Lung (tissue), 12 donors: ENCODE measurements around the gene UGCG. TPM values are rescaled to one million over a fixed set of nuclear protein-coding genes. Genes with fewer than 3 reads are reported as not detected.

ENCODE experiments used
- ATAC-seq: fragments of 200-7000 bp; cut with Tn5 transposase; one replicate; pipeline ENCODE4 v1.9.1; 2020; ENCODE audit warnings: moderate number of reproducible peaks; ENCODE audit not compliant: insufficient read depth, low FRiP score
- DNase-seq, 3 donors: peaks; one replicate each; pipeline ENCODE4 v3.0.0-alpha.2; 2013 to 2017
- H3K27ac ChIP-seq, 2 donors: one replicate each; pipeline ENCODE4 v1.5.1; 2013; ENCODE audit warnings: mild to moderate bottlenecking in 2 of 2, moderate library complexity in 2 of 2, control low read depth in 1 of 2, inconsistent platforms in 1 of 2, low read depth in 1 of 2, low read length in 1 of 2
- H3K27me3 ChIP-seq, 3 donors: one replicate each; pipeline ENCODE4 v1.5.1; 2013; ENCODE audit warnings: low read length in 2 of 3; ENCODE audit not compliant: control insufficient read depth in 3 of 3, insufficient read depth in 3 of 3
- H3K36me3 ChIP-seq, 4 donors: one replicate each; pipeline ENCODE4 v1.5.1; 2013; ENCODE audit warnings: low read length in 4 of 4, mild to moderate bottlenecking in 1 of 4, moderate library complexity in 1 of 4; ENCODE audit not compliant: control insufficient read depth in 4 of 4, insufficient read depth in 4 of 4
- H3K4me1 ChIP-seq, 5 donors: one replicate each; pipeline ENCODE4 v1.5.1; 2013; ENCODE audit warnings: low read length in 5 of 5, mild to moderate bottlenecking in 2 of 5, moderate library complexity in 1 of 5; ENCODE audit not compliant: control insufficient read depth in 5 of 5, insufficient read depth in 5 of 5
- H3K4me3 ChIP-seq: one replicate; pipeline ENCODE4 v1.5.1; 2013; ENCODE audit warnings: mild to moderate bottlenecking, control low read depth, moderate library complexity
- H3K9ac ChIP-seq, 2 donors: one replicate each; pipeline ENCODE4 v1.5.1; 2013; ENCODE audit warnings: low read length in 2 of 2, control low read depth in 1 of 2; ENCODE audit not compliant: insufficient read depth in 1 of 2
- H3K9me3 ChIP-seq, 4 donors: one replicate each; pipeline ENCODE4 v1.5.1; 2013; ENCODE audit warnings: low read length in 3 of 4, mild to moderate bottlenecking in 1 of 4, moderate library complexity in 1 of 4; ENCODE audit not compliant: control insufficient read depth in 4 of 4, insufficient read depth in 3 of 4
- CTCF ChIP-seq: IDR thresholded peaks from 2 replicates; pipeline ENCODE4 v1.5.1; 2012; ENCODE audit warnings: mild to moderate bottlenecking; ENCODE audit errors: control extremely low read depth, extremely low read depth
- WGBS, 2 donors: extraction: QIAGEN DNeasy Blood & Tissue Kit; methylation state at CpG; one replicate each; pipeline ENCODE4 v1.1.7; 2013; 5-methylcytosine and 5-hydroxymethylcytosine counted together
- polyA plus RNA-seq, 2 donors: library from polyadenylated mRNA; stranded (reverse); fragments of 200-250 nt; gene quantifications; one replicate each; pipeline ENCODE4 v1.2.1, GENCODE V29; 2013
- total RNA-seq, 2 donors: library from RNA; depleted of rRNA in 1 of 2; stranded (reverse); fragments of >200 nt in 1 of 2; gene quantifications; one replicate each; pipeline ENCODE4 v1.2.1, GENCODE V29; 2014 to 2021
- donor health status: control.
- donor health status: control.
- donor health status: Bipolar disorder and iron deficiency.
- donor health status: healthy.
- donor health status: DM: yes; HTN: yes; CAD: no.

UGCG gene
- total and polyA plus RNA-seq, 4 donors = 32.2 to 157 (median 37.5) TPM

- TF ChIP-seq CTCF = no peak
- H3K4me1 ChIP-seq = peaks cover 0 to 2% (median 0%) of the 10 kb centered on the region in 5 donors
Measured at GRCh38 chr9:111965566-111966019, 69.0 kb downstream of the UGCG start.

GRCh38 chr9:111966124-111966723 lies 69.6 kb downstream of the UGCG start:
- H3K4me1 ChIP-seq = peaks cover 0 to 2% (median 0%) of the 10 kb centered on the region in 5 donors
- H3K27me3 ChIP-seq = no peaks in the 10 kb centered on the region
- no peaks in the 10 kb centered on the region for H3K9me3 ChIP-seq
- no peak for DNase-seq
- no peak overlapping the region for H3K4me3 ChIP-seq
- no peak overlapping the region for H3K27ac ChIP-seq
- H3K36me3 ChIP-seq = no peaks in the 10 kb centered on the region
- TF ChIP-seq CTCF = no peak
- H3K9ac ChIP-seq = no peak overlapping the region
- no peak for ATAC-seq
- 97 to 98% methylated on average over 15 of the region's 15 CpGs for WGBS, 2 donors

More at GRCh38 chr9:111965566-111966019, 69.0 kb downstream of the UGCG start:
- Histone ChIP-seq H3K9me3 (no peaks in the 10 kb centered on the region), H3K27me3 (no peaks in the 10 kb centered on the region), H3K27ac (no peak overlapping the region), H3K36me3 (no peaks in the 10 kb centered on the region), H3K4me3 (no peak overlapping the region), H3K9ac (no peak overlapping the region)
- DNase-seq = peak in 1 of 3 donors; percentile 26
- ATAC-seq = peak; percentile 58
- 76 to 79% methylated on average over 5 of the region's 5 CpGs for whole genome bisulfite sequencing, 2 donors

- Histone ChIP-seq H3K4me3 (no peak overlapping the region), H3K9ac (no peak overlapping the region), H3K36me3 (no peaks in the 10 kb centered on the region), H3K27me3 (no peaks in the 10 kb centered on the region), H3K27ac (no peak overlapping the region), H3K4me1 (peaks cover 0 to 2% (median 0%) of the 10 kb centered on the region in 5 donors), H3K9me3 (no peaks in the 10 kb centered on the region)
- DNase-seq = no peak
- ATAC-seq = no peak
- WGBS, 2 donors = 77 to 91% methylated on average over 1 of the region's 1 CpG
- no peak for TF ChIP-seq CTCF
Measured at GRCh38 chr9:111966861-111967291, 70.3 kb downstream of the UGCG start.
